Measurements from ENCODE around the gene PRPF19.

PRPF19 gene

DNA sequence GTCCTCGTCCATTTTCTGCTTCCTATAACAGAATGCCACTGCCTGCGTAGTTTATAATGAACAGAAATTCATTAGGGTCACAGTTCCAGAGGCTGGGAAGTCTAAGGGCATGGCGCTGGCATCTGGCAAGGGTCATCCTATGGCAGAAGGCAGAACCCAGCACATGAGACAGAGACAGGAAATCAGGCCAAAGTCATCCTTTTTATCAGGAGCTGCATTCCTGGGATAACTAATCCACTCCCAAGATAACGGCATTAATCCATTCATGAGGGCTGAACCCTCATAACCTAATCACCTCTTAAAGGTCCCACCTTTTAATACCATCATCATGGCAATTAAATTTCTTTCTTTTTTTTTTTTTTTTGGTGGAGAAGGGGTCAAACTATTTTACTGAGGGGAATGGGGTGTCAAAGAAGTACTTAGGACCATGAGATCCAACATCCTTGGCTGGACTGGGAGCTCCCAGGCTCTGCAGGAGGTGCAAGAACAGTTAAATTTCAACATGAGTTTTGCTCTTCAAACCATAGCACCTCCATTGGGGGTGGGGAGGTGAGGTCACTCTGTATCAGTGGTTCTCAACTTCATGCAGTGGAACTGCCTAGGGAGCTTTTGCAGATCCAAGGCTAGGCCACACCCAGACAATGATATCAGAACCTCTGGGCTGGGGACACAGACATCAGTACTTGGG, 12.0 kb upstream of the PRPF19 start:
- Histone ChIP-seq H3K9me3 (ENCODE audit: insufficient read depth, low read length, severe bottlenecking) (no peaks in the 10 kb centered on the region), H2AFZ (ENCODE audit: low read depth, low read length) (no peak overlapping the region), H3K79me2 (ENCODE audit: insufficient read depth, low read length) (peaks cover 59% of the 10 kb centered on the region), H3K9ac (ENCODE audit: low read depth, low read length) (no peak overlapping the region), H3K27me3 (ENCODE audit: insufficient read depth, low read length, poor library complexity) (no peaks in the 10 kb centered on the region), H3K36me3 (ENCODE audit: insufficient read depth, low read length) (peaks cover 60% of the 10 kb centered on the region), H3K27ac (ENCODE audit: low read length) (no peak overlapping the region), H3K4me3 (ENCODE audit: low read depth in 1 of 2, low read length in 2 of 2) (no peak overlapping the region), H3K4me2 (ENCODE audit: insufficient read depth, low read length) (no peak overlapping the region), H3K4me1 (ENCODE audit: insufficient read depth, low read length) (peaks cover 29% of the 10 kb centered on the region), H4K20me1 (ENCODE audit: insufficient read depth, low read length) (peaks cover 80% of the 10 kb centered on the region)
- ATAC-seq (ENCODE audit: insufficient read depth, low read depth) (no peak), DNase-seq (no peak)
- TF ChIP-seq EZH2 (IDR thresholded peaks at IDR 0.05; ENCODE audit: borderline replicate concordance, low read depth, low read length, severe bottlenecking) = no peak
- TF ChIP-seq, protein P1, sequence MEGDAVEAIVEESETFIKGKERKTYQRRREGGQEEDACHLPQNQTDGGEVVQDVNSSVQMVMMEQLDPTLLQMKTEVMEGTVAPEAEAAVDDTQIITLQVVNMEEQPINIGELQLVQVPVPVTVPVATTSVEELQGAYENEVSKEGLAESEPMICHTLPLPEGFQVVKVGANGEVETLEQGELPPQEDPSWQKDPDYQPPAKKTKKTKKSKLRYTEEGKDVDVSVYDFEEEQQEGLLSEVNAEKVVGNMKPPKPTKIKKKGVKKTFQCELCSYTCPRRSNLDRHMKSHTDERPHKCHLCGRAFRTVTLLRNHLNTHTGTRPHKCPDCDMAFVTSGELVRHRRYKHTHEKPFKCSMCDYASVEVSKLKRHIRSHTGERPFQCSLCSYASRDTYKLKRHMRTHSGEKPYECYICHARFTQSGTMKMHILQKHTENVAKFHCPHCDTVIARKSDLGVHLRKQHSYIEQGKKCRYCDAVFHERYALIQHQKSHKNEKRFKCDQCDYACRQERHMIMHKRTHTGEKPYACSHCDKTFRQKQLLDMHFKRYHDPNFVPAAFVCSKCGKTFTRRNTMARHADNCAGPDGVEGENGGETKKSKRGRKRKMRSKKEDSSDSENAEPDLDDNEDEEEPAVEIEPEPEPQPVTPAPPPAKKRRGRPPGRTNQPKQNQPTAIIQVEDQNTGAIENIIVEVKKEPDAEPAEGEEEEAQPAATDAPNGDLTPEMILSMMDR (IDR thresholded peaks at IDR 0.05; ENCODE audit: borderline replicate concordance, extremely low read depth, low read length, poor library complexity, severe bottlenecking) = no peak

DNA sequence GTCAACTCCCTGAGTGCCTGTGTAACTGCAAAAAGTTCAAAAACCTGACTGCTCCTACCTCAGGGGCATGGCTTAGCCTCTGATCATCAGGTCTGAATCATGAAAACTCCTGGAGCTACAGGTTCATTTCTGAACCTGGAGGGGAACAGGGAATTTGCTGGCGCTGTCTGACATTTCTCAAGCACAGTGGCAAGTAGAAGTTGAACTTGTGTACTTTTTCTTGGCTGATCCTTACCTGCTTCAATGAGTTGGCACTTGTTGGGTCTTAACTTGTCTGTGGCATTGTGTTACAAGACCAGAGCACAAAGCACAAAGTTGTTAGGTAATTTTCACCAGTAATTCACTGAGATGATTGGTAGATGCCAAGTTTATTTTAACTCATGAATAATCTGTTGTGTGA, 10.9 kb upstream of the PRPF19 start:
- Histone ChIP-seq H3K27me3 (ENCODE audit: insufficient read depth, low read length, poor library complexity) (no peaks in the 10 kb centered on the region), H3K4me3 (ENCODE audit: low read depth in 1 of 2, low read length in 2 of 2) (no peak overlapping the region), H3K36me3 (ENCODE audit: insufficient read depth, low read length) (peaks cover 48% of the 10 kb centered on the region), H3K4me1 (ENCODE audit: insufficient read depth, low read length) (peaks cover 36% of the 10 kb centered on the region), H3K79me2 (ENCODE audit: insufficient read depth, low read length) (peaks cover 59% of the 10 kb centered on the region), H4K20me1 (ENCODE audit: insufficient read depth, low read length) (peaks cover 71% of the 10 kb centered on the region), H2AFZ (ENCODE audit: low read depth, low read length) (no peak overlapping the region), H3K4me2 (ENCODE audit: insufficient read depth, low read length) (peak overlapping the region; percentile 96; the same call in 1 of the 2 replicates), H3K27ac (ENCODE audit: low read length) (no peak overlapping the region), H3K9me3 (ENCODE audit: insufficient read depth, low read length, severe bottlenecking) (no peaks in the 10 kb centered on the region), H3K9ac (ENCODE audit: low read depth, low read length) (no peak overlapping the region)
- DNase-seq (no peak), ATAC-seq (ENCODE audit: insufficient read depth, low read depth) (no peak)
- TF ChIP-seq, protein P1 (IDR thresholded peaks at IDR 0.05; ENCODE audit: borderline replicate concordance, extremely low read depth, low read length, poor library complexity, severe bottlenecking) = no peak
- TF ChIP-seq EZH2 (IDR thresholded peaks at IDR 0.05; ENCODE audit: borderline replicate concordance, low read depth, low read length, severe bottlenecking) = no peak

DNA sequence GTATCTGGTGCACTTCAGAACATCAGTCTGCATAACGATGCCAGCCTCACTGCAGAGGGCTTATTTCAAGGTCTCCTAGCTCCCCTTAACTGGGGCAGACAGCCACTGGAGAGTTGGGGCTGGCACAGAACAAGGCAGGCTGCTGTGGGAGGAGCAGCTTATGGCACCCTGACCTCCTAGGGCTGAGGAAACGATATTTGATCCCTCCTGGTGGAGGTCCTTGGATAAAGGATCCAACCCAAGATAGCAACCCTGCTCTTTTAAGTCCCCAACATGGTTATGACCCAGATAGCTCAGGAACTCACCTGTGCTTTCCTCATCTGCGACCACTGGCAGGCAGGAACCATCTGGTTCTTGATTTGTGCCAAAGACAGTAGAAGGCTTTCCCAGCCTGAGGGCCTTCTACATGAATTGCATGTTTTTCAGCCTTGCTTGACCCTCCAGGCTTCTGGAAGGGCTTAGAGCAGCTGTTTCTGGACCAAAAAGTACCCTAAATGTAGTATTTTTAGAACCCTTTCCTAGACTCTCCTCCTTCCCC, 10.4 kb upstream of the PRPF19 start:
- DNase-seq = no peak
- peaks cover 65% of the 10 kb centered on the region for H4K20me1 ChIP-seq (ENCODE audit: insufficient read depth, low read length)
- H3K27me3 ChIP-seq (ENCODE audit: insufficient read depth, low read length, poor library complexity) = no peaks in the 10 kb centered on the region
- H2AFZ ChIP-seq (ENCODE audit: low read depth, low read length) = no peak overlapping the region
- no peak overlapping the region for H3K4me3 ChIP-seq (ENCODE audit: low read depth in 1 of 2, low read length in 2 of 2)
- peaks cover 43% of the 10 kb centered on the region for H3K36me3 ChIP-seq (ENCODE audit: insufficient read depth, low read length)
- H3K4me2 ChIP-seq (ENCODE audit: insufficient read depth, low read length) = peak overlapping the region; percentile 96
- no peaks in the 10 kb centered on the region for H3K9me3 ChIP-seq (ENCODE audit: insufficient read depth, low read length, severe bottlenecking)
- H3K9ac ChIP-seq (ENCODE audit: low read depth, low read length) = no peak overlapping the region
- H3K79me2 ChIP-seq (ENCODE audit: insufficient read depth, low read length) = peaks cover 59% of the 10 kb centered on the region
- TF ChIP-seq EZH2 (IDR thresholded peaks at IDR 0.05; ENCODE audit: borderline replicate concordance, low read depth, low read length, severe bottlenecking) = no peak
- TF ChIP-seq, protein P1 (IDR thresholded peaks at IDR 0.05; ENCODE audit: borderline replicate concordance, extremely low read depth, low read length, poor library complexity, severe bottlenecking) = no peak
- ATAC-seq (ENCODE audit: insufficient read depth, low read depth) = no peak
- H3K27ac ChIP-seq (ENCODE audit: low read length) = no peak overlapping the region
- H3K4me1 ChIP-seq (ENCODE audit: insufficient read depth, low read length) = peaks cover 36% of the 10 kb centered on the region

Measured in DND-41 (cell line).